ENCODE results near the gene C16orf87.

The C16orf87 gene

GRCh38 chr16:46843898-46844642 lies 13.1 kb upstream of the C16orf87 start:
- in situ Hi-C loops (cut with MboI; ENCODE audit: low sequenced_read_pairs), result no loop called here

- in situ Hi-C loops (cut with MboI; ENCODE audit: low sequenced_read_pairs), result no loop called here
These were observed 11.4 kb upstream of the C16orf87 start for GRCh38 chr16:46842192-46842895.

- in situ Hi-C loops (cut with MboI; ENCODE audit: low sequenced_read_pairs), result no loop called here
These were observed 9.0 kb upstream of the C16orf87 start for GRCh38 chr16:46839986-46840443.

GRCh38 chr16:46836534-46837530 lies 5.9 kb upstream of the C16orf87 start:
- in situ Hi-C loops (cut with MboI; ENCODE audit: low sequenced_read_pairs), result no loop called here

- in situ Hi-C loops (cut with MboI; ENCODE audit: low sequenced_read_pairs), result no loop called here
These were observed 2.5 kb upstream of the C16orf87 start for GRCh38 chr16:46833460-46833800.

GRCh38 chr16:46832757-46833459 lies 1.9 kb upstream of the C16orf87 start:
- in situ Hi-C loops (cut with MboI; ENCODE audit: low sequenced_read_pairs), result no loop called here

- in situ Hi-C loops (cut with MboI; ENCODE audit: low sequenced_read_pairs), result no loop called here
These were observed 521 bp downstream of the C16orf87 start for GRCh38 chr16:46830417-46830901.

GRCh38 chr16:46828943-46829342 lies 2.0 kb downstream of the C16orf87 start:
- in situ Hi-C loops (cut with MboI; ENCODE audit: low sequenced_read_pairs), result no loop called here

GRCh38 chr16:46828292-46828691 lies 2.7 kb downstream of the C16orf87 start:
- in situ Hi-C loops (cut with MboI; ENCODE audit: low sequenced_read_pairs), result no loop called here

GRCh38 chr16:46826631-46827030 lies 4.3 kb downstream of the C16orf87 start:
- in situ Hi-C loops (cut with MboI; ENCODE audit: low sequenced_read_pairs), result no loop called here

GRCh38 chr16:46822270-46822669 lies 8.7 kb downstream of the C16orf87 start:
- in situ Hi-C loops (cut with MboI; ENCODE audit: low sequenced_read_pairs), result no loop called here

GRCh38 chr16:46817961-46818360 lies 13.0 kb downstream of the C16orf87 start:
- in situ Hi-C loops (cut with MboI; ENCODE audit: low sequenced_read_pairs), result no loop called here

GRCh38 chr16:46814790-46815189 lies 16.2 kb downstream of the C16orf87 start:
- in situ Hi-C loops (cut with MboI; ENCODE audit: low sequenced_read_pairs), result no loop called here

- in situ Hi-C loops (cut with MboI; ENCODE audit: low sequenced_read_pairs), result no loop called here
These were observed 17.4 kb downstream of the C16orf87 start for GRCh38 chr16:46813611-46814010.

GRCh38 chr16:46812781-46813540 lies 18.0 kb downstream of the C16orf87 start:
- in situ Hi-C loops (cut with MboI; ENCODE audit: low sequenced_read_pairs), result no loop called here

GRCh38 chr16:46811682-46812081 lies 19.3 kb downstream of the C16orf87 start:
- in situ Hi-C loops (cut with MboI; ENCODE audit: low sequenced_read_pairs), result no loop called here

GRCh38 chr16:46808997-46809396 lies 22.0 kb downstream of the C16orf87 start:
- in situ Hi-C loops (cut with MboI; ENCODE audit: low sequenced_read_pairs), result no loop called here

GRCh38 chr16:46807336-46807735 lies 23.6 kb downstream of the C16orf87 start:
- in situ Hi-C loops (cut with MboI; ENCODE audit: low sequenced_read_pairs), result no loop called here

- in situ Hi-C loops (cut with MboI; ENCODE audit: low sequenced_read_pairs), result no loop called here
These were observed 27.6 kb downstream of the C16orf87 start for GRCh38 chr16:46803373-46803772.

Data from HL-60/S4 treated with retinoic acid at 250 ng/mL for 4 days and 3 days (cell line).